A375 (cell line): Measurements from ENCODE around the gene KTN1. TPM values are rescaled to one million over a fixed set of nuclear protein-coding genes. Genes with fewer than 3 reads are reported as not detected.

Experiments used
- small RNA-seq: library from RNA; depleted of rRNA; stranded (forward); fragments of <200 nt; gene quantifications from one replicate; pipeline ENCODE3, GENCODE V24; 2014
- total RNA-seq: library from RNA; depleted of rRNA; stranded (reverse); fragments of >200 nt; shearing (Covaris generic); gene quantifications from 2 replicates; pipeline ENCODE4 v1.2.3, GENCODE V29; 2014; rRNA removed

Gene KTN1, protein sequence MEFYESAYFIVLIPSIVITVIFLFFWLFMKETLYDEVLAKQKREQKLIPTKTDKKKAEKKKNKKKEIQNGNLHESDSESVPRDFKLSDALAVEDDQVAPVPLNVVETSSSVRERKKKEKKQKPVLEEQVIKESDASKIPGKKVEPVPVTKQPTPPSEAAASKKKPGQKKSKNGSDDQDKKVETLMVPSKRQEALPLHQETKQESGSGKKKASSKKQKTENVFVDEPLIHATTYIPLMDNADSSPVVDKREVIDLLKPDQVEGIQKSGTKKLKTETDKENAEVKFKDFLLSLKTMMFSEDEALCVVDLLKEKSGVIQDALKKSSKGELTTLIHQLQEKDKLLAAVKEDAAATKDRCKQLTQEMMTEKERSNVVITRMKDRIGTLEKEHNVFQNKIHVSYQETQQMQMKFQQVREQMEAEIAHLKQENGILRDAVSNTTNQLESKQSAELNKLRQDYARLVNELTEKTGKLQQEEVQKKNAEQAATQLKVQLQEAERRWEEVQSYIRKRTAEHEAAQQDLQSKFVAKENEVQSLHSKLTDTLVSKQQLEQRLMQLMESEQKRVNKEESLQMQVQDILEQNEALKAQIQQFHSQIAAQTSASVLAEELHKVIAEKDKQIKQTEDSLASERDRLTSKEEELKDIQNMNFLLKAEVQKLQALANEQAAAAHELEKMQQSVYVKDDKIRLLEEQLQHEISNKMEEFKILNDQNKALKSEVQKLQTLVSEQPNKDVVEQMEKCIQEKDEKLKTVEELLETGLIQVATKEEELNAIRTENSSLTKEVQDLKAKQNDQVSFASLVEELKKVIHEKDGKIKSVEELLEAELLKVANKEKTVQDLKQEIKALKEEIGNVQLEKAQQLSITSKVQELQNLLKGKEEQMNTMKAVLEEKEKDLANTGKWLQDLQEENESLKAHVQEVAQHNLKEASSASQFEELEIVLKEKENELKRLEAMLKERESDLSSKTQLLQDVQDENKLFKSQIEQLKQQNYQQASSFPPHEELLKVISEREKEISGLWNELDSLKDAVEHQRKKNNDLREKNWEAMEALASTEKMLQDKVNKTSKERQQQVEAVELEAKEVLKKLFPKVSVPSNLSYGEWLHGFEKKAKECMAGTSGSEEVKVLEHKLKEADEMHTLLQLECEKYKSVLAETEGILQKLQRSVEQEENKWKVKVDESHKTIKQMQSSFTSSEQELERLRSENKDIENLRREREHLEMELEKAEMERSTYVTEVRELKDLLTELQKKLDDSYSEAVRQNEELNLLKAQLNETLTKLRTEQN (N-terminal part only)
- 101 and 124 TPM in 2 replicates for total RNA-seq

GRCh38 chr14:55579724-55580469, at the start of gene KTN1:
Gene KTN1 (plus strand): TSS chr14:55580207. CDS start chr14:55612049, 31,842 bp downstream.

Small RNA genes within 50 kb of the gene (small RNA-seq; reads per million reads assigned to genes)
- not detected for gene RF00019

Other genes with a start within 250 kb of the KTN1 start
- 6.3 and 7.9 TPM in 2 replicates for gene ATG14, start 168.4 kb upstream of the KTN1 start, total RNA-seq
- not detected in 2 replicates for gene TBPL2, start 139.6 kb upstream of the KTN1 start, total RNA-seq